Stimulated activated CD4-positive, alpha-beta T cell treated with anti-CD3 and anti-CD28 coated beads, Interleukin-2, amount 100 ng/mL, for 4 hours (primary cell): Measurements from ENCODE around the gene TRAPPC5.
A peak's percentile ranks its signal among the peaks of the same experiment; 100 is the strongest.

Source experiments
- DNase-seq: peaks from one replicate; pipeline ENCODE4 v3.0.0-alpha.2; 2020; ENCODE audit warnings: low read depth

The TRAPPC5 gene

GRCh38 chr19:7701049-7701653, 20.5 kb downstream of the TRAPPC5 start:
- no peak for DNase-seq

GRCh38 chr19:7701654-7702457, 21.2 kb downstream of the TRAPPC5 start, which contains the start of gene FCER2:
TSS of gene FCER2 (minus strand) at chr19:7702131. CDS start at chr19:7699760, 2,371 bp downstream.
- DNase-seq, result no peak

GRCh38 chr19:7703332-7703731, 22.7 kb downstream of the TRAPPC5 start:
- no peak for DNase-seq

- no peak for DNase-seq
Observed at GRCh38 chr19:7704280-7705060, 23.8 kb downstream of the TRAPPC5 start.

GRCh38 chr19:7705387-7706187, 25.0 kb downstream of the TRAPPC5 start:
- DNase-seq, result peak; percentile 70

GRCh38 chr19:7706188-7706954, 25.7 kb downstream of the TRAPPC5 start:
- no peak for DNase-seq

- no peak for DNase-seq
Observed at GRCh38 chr19:7706955-7707456, 26.4 kb downstream of the TRAPPC5 start.

GRCh38 chr19:7709932-7710460, 29.4 kb downstream of the TRAPPC5 start:
- DNase-seq, result no peak

GRCh38 chr19:7710616-7711015, 30.0 kb downstream of the TRAPPC5 start:
- no peak for DNase-seq

- DNase-seq, result no peak
Observed at GRCh38 chr19:7715671-7716070, 35.0 kb downstream of the TRAPPC5 start.

GRCh38 chr19:7716762-7717161, 36.1 kb downstream of the TRAPPC5 start:
- DNase-seq, result no peak

GRCh38 chr19:7718668-7719067, 38.0 kb downstream of the TRAPPC5 start:
- no peak for DNase-seq

GRCh38 chr19:7720351-7720750, 39.7 kb downstream of the TRAPPC5 start:
- DNase-seq, result no peak

- DNase-seq, result no peak
Observed at GRCh38 chr19:7722231-7722651, 41.6 kb downstream of the TRAPPC5 start.

GRCh38 chr19:7725791-7726190, 45.2 kb downstream of the TRAPPC5 start:
- no peak for DNase-seq

GRCh38 chr19:7729211-7729610, 48.6 kb downstream of the TRAPPC5 start:
- no peak for DNase-seq

- no peak for DNase-seq
Observed at GRCh38 chr19:7729831-7730285, 49.2 kb downstream of the TRAPPC5 start.

GRCh38 chr19:7730286-7731217, 49.9 kb downstream of the TRAPPC5 start:
- DNase-seq, result no peak

GRCh38 chr19:7731218-7731595, 50.6 kb downstream of the TRAPPC5 start:
- no peak for DNase-seq
